ENCODE data around the gene POLE4. TPM values are rescaled to one million over a fixed set of nuclear protein-coding genes. Genes with fewer than 3 reads are reported as not detected.

Gene POLE4
- total RNA-seq, 1 donor from 2014 or later: 50.2 TPM

DNA sequence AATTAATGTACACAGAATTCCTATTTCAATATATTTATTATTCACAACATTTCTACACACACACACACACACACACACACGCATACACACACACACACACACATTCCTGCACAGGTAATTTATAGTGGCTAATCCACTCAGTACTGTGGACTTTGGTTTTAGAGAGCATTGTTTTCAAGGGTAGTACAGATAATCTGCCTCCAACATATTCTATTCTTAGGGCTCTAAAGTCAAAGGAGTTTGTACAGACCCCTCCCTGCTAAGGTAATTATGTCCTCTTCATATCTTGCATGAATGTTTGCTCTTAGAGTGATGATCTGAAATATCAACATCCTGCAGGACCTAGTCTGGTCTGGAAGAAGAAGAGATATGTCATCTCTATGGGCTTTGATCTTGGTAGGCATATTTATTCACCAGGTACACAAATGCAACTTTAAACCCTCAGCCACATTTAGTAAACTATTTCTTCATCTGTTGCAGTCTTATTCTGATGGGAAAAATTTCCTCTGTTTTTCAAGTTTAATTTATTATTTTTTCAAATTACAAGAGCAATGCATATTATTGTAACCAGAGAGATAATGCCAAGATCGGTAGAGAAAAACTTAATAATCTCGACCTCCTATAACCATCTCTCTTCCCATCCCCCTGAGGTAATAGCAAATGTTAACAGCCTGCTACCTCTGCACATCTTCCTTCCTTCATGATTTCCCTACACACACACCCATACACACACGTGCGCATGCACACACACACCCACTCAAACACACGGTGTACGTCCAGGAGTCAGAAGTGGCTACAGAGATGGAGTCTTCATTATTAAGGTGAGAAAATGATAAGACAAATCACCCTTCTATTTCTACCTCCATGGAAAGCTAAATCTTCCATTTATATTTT is 18.3 kb upstream of the POLE4 start:
- no peak for DNase-seq (ENCODE audit: low read depth)

DNA sequence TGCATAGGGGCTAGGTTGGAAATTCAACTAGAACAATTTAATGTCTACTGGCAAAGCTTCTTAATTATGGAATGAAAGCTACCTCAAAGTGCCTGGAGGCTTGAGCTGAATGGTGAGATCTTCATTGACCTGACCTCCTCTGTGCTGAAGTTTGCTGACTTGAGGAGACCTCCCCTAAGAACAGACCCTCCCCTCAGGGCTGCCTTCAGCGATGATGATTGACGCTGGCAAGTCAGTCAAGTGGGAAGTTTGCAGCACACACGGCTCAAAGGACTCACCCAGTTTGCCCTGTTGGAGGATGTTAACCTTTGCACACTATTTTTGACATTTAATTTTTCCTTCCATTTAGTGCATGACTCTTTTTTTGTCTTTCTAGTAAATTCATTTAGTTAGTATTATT is 17.2 kb upstream of the POLE4 start:
- no peak for DNase-seq (ENCODE audit: low read depth)
- H3K4me3 ChIP-seq (ENCODE audit: low read depth, low read length): no peak overlapping the region
- TF ChIP-seq, protein P1, sequence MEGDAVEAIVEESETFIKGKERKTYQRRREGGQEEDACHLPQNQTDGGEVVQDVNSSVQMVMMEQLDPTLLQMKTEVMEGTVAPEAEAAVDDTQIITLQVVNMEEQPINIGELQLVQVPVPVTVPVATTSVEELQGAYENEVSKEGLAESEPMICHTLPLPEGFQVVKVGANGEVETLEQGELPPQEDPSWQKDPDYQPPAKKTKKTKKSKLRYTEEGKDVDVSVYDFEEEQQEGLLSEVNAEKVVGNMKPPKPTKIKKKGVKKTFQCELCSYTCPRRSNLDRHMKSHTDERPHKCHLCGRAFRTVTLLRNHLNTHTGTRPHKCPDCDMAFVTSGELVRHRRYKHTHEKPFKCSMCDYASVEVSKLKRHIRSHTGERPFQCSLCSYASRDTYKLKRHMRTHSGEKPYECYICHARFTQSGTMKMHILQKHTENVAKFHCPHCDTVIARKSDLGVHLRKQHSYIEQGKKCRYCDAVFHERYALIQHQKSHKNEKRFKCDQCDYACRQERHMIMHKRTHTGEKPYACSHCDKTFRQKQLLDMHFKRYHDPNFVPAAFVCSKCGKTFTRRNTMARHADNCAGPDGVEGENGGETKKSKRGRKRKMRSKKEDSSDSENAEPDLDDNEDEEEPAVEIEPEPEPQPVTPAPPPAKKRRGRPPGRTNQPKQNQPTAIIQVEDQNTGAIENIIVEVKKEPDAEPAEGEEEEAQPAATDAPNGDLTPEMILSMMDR (conservative IDR thresholded peaks at IDR 0.05; ENCODE audit: low read depth, low read length): no peak

More for the DNA sequence above, 18.3 kb upstream of the POLE4 start:
- no peak overlapping the region for H3K4me3 ChIP-seq (ENCODE audit: low read depth, low read length)
- TF ChIP-seq, protein P1 (conservative IDR thresholded peaks at IDR 0.05; ENCODE audit: low read depth, low read length): no peak

DNA sequence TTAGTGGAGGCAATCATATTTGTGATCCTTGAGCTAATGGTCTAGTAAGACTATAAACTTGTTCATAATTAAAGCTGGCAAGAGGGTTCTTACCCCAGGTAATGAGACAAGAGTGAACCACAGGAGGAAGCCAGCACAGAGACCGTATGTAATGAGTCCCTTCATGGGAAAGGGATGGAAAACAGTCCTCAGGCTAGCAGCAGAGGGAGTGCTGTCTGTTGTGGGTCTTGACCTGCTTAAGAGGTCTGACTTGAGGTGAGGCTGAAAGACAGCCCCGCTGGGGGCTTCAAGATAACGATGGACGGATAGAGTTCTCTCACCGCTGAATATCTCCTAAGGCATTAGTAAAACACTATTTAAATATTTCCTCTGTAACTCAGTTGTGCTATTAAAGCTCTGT is 16.2 kb upstream of the POLE4 start:
- TF ChIP-seq, protein P1 (conservative IDR thresholded peaks at IDR 0.05; ENCODE audit: low read depth, low read length): no peak

DNA sequence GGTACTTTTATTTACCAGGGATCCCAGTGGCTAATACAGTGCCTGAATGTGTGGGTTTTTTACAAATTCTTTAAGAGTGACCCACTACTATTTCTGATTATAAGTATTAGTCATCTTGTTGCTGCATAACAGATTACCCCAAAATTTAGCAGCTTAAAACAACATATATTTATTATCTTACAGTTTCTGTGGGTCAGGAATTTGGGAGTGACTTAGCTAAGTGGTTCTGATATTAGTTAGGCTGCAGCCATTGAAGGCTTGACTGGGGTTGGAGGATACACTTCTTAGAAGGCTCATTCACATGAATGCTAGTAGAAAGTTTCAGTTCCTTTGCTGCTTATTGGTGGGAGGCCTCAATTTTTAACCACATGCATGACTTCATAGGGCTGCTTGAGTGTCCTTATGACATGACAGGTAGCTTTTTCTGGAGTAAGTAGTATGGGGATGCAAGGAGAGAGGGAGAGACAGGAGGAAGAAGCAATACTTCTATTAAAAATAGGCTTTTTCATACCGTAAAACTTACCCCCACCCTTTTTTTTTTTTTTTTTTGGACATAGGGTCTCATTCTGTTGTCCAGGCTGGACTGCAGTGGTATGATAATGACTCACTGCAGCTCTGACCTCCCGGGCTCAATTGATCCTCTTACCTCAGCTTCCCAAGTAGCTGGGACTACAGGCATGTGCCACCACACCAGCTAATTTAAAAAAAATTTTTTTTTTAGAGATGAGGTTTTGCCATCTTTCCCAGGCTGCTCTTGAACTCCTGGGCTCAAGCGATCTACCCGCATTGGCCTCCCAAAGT is 13.3 kb upstream of the POLE4 start:
- TF ChIP-seq, protein P1 (conservative IDR thresholded peaks at IDR 0.05; ENCODE audit: low read depth, low read length): no peak
- H3K4me3 ChIP-seq (ENCODE audit: low read depth, low read length): no peak overlapping the region
- no peak for DNase-seq (ENCODE audit: low read depth)

More for the DNA sequence above, 16.2 kb upstream of the POLE4 start:
- no peak overlapping the region for H3K4me3 ChIP-seq (ENCODE audit: low read depth, low read length)
- no peak for DNase-seq (ENCODE audit: low read depth)

DNA sequence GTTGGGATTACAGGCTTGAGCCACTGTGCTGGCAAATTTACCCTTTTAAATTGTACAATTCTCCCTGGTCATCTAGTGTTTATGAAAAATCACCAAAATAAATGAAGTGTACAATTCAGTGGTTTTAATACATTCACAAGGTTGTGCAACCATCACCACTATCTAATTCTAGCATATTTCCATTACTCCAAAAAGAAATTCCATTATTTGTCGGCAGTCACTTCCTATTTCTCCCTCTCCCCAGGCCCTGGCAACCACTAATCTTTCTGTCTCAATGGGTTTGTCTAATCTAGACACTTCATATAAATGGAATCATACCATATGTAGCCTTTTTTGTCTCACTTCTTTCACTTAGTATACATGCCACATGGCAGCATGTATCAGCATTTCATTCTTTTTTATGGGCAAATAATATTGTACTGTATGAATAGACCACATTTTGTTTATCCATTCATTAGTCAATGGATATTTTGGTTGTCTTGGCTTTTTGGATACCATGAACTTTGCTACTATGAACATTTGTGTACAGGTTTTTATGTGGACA is 12.6 kb upstream of the POLE4 start:
- no peak for DNase-seq (ENCODE audit: low read depth)

DNA sequence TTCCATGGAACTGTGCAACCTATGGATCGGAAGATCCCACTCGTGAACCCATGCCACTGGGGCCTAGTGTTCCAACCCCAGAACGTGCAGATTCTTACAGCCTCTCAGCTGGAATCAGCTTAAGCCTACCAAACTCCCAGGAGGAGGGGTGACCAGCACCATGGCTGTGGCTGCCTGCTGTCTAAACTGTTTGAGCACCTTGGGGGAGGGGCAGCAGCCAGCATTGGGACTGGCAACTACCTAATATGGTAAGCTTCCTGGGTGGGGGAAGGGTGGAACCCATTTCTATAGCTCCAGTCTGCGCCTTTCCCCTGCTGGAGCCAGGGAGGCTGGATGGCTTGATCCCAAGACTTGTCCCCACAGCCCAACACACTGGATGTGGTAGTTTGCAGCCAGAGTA is 10.7 kb upstream of the POLE4 start:
- DNase-seq (ENCODE audit: low read depth): no peak
- TF ChIP-seq, protein P1 (conservative IDR thresholded peaks at IDR 0.05; ENCODE audit: low read depth, low read length): no peak

More for the DNA sequence above, 12.6 kb upstream of the POLE4 start:
- H3K4me3 ChIP-seq (ENCODE audit: low read depth, low read length): no peak overlapping the region
- TF ChIP-seq, protein P1 (conservative IDR thresholded peaks at IDR 0.05; ENCODE audit: low read depth, low read length): no peak

More for the DNA sequence above, 10.7 kb upstream of the POLE4 start:
- H3K4me3 ChIP-seq (ENCODE audit: low read depth, low read length): no peak overlapping the region
